ENCODE results near the gene SETD9. TPM values are rescaled to one million over a fixed set of nuclear protein-coding genes. Genes with fewer than 3 reads are reported as not detected.
A peak's percentile ranks its signal among the peaks of the same experiment; 100 is the strongest.

The SETD9 gene
- total and polyA plus RNA-seq, 8 donors: 5.0 to 20.5 (median 15.1) TPM

DNA sequence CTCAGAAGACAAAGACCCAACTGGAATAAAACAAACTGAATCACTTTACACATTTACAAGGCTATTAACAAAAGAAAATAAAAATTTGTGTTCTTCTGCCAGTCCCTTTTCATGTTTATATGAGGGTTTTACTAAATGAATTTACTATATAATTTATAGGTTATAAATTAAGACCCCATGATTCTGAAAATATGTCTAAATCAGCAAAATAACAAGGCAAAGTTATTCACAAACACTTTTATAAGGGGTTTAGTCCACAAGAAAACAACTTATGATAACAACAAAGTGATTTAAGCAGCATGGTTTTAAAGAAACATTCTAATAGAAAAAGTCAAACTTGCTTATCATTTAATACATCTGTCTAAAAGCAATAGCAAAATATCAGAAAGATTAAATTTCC lies 37.7 kb downstream of the SETD9 start:
- H3K27ac ChIP-seq: no peak overlapping the region
- H3K9me3 ChIP-seq: no peaks in the 10 kb centered on the region
- intact Hi-C loops (cut with DNase I): no loop called here
- H3K4me3 ChIP-seq: no peak overlapping the region
- peaks cover 0 to 51% of the 10 kb centered on the region in 2 donors for H3K36me3 ChIP-seq
- peaks cover 0 to 16% of the 10 kb centered on the region in 2 donors for H3K4me1 ChIP-seq
- ATAC-seq (no peak), DNase-seq (no peak)
- no peaks in the 10 kb centered on the region for H3K27me3 ChIP-seq
- TF ChIP-seq, protein P1, sequence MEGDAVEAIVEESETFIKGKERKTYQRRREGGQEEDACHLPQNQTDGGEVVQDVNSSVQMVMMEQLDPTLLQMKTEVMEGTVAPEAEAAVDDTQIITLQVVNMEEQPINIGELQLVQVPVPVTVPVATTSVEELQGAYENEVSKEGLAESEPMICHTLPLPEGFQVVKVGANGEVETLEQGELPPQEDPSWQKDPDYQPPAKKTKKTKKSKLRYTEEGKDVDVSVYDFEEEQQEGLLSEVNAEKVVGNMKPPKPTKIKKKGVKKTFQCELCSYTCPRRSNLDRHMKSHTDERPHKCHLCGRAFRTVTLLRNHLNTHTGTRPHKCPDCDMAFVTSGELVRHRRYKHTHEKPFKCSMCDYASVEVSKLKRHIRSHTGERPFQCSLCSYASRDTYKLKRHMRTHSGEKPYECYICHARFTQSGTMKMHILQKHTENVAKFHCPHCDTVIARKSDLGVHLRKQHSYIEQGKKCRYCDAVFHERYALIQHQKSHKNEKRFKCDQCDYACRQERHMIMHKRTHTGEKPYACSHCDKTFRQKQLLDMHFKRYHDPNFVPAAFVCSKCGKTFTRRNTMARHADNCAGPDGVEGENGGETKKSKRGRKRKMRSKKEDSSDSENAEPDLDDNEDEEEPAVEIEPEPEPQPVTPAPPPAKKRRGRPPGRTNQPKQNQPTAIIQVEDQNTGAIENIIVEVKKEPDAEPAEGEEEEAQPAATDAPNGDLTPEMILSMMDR (IDR thresholded peaks at IDR 0.05): no peak

DNA sequence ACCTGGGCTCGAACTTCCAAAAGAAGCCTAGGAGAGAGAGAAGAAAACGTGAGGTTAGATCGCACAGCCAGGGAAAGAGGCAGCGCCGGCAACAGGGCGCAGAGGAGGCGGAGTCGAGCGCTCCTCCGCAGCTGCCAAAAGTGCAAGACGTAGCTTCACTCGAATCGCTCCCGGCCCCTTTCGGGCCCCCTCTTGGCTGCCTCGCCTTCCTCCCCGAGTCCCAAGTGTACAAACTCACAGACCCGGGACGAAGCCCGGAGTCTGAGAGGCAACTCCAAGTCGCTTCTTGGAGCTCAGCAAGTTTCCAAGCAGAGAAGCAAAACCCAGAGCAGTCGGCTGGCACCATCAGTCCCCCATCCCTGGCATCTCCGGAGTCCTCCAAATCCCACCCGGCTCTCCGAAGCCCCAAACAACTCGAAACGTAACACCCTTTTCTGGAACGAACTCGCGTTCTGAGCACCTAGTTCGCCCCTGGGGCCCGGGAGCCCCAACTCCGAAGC lies 41.3 kb downstream of the SETD9 start:
- H3K27me3 ChIP-seq: peaks cover 11 to 13% of the 10 kb centered on the region in 2 donors
- no peaks in the 10 kb centered on the region for H3K9me3 ChIP-seq
- intact Hi-C loops (cut with DNase I): no loop called here
- TF ChIP-seq, protein P1 (IDR thresholded peaks at IDR 0.05): no peak
- H3K27ac ChIP-seq: peak overlapping the region; percentile 67 to 81
- H3K4me1 ChIP-seq: peaks cover 0 to 24% of the 10 kb centered on the region in 2 donors
- H3K36me3 ChIP-seq: peaks cover 0 to 19% of the 10 kb centered on the region in 2 donors
- DNase-seq (peak; percentile 68 to 92 (median 85)), ATAC-seq (peak; percentile 80)
- H3K4me3 ChIP-seq: peak overlapping the region; percentile 92 to 94

DNA sequence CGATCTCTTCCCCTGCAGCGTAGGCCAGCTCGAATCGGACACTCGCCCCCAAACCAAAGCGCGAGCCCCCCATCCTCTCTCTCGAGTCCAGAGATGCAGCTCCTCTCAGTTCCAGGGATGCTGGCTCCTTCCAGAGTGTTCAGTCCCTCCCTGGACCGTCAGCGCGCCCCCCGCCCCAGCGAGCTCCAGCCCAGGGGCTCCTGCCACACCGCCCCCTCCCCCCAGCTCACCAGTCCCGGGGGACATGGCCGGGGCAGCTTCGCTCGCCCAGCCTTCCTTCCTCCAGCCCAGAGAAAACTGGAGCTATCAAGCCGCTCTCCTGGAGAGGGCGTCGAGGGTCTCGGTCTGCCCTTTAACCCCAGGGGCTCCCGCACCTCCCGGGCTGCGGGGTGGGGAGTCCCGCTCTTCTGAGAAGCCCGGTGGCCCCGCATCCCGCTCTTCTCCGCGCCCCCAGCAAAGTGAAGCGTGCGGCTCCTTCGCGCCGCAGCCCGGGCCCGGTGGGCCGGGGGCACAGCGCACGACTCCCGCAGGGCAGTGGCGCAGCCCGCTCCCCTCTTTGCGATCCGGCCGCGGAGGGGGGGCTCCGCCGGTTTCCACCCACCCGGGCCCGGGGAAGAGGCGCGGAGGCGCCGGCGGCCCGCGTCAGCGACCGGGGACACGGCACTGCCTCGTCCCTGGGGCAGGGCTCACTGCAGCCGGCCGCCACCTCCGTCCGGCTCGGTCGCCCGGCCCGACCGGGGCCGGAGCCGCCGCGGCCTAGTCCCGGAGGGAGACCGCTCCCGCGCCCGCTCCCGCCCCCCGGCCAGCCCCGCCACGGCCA lies 41.9 kb downstream of the SETD9 start:
- DNase-seq (peak in 3 of 4 donors; percentile 23 to 85 (median 42)), ATAC-seq (peak; percentile 51)
- Histone ChIP-seq H3K9me3 (no peaks in the 10 kb centered on the region), H3K27me3 (peaks cover 12 to 13% of the 10 kb centered on the region in 2 donors), H3K27ac (peak overlapping the region; percentile 67 to 81), H3K36me3 (peaks cover 0 to 13% of the 10 kb centered on the region in 2 donors), H3K4me1 (peaks cover 0 to 24% of the 10 kb centered on the region in 2 donors), H3K4me3 (peak overlapping the region; percentile 92 to 94)
- TF ChIP-seq, protein P1 (IDR thresholded peaks at IDR 0.05): no peak
- intact Hi-C loops (cut with DNase I): no loop called here

DNA sequence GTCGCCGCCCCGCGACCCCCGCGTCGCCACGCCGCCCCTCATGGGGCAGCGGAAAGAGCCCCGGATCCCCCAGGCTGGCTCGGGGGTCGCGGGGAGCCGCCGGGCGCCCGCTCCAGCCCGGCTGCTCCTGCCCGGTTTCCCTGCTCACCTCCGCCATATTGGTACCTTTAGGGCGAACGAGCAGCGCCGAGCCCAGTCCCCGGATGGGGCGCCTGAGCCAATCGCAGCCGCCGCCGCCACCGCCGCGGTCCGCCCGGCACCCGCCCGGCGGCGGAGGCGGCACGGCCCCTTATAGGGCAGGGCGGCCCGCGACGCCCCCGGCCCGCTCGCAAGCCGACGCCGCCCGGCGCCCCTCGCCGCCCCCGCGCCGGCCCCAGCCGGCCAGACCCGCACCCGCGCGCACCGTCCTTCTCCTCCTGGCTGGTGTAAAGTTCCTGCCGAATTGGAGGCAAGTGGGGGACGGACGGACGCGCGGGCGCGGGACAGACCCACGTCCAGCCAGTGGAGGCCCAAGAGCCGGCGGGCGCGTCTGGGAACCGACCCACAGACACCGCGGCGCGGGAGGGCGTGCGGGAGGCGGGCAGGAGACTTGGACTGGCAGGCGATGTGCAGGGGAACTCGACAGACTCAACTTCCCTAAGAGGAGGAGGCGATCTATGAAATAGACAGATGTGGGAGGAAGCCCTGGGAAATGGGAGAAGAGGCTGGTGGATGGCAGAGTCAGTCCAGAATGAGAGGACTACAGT lies 42.7 kb downstream of the SETD9 start, which contains the start of gene MIER3:
Gene MIER3 (minus strand): TSS at position 178 of the 746 bp plus-strand sequence. CDS start 21 bp downstream, at position 157.
- H3K36me3 ChIP-seq: peaks cover 0 to 8% of the 10 kb centered on the region in 2 donors
- intact Hi-C loops (cut with DNase I): no loop called here
- H3K4me1 ChIP-seq: peaks cover 0 to 24% of the 10 kb centered on the region in 2 donors
- no peaks in the 10 kb centered on the region for H3K9me3 ChIP-seq
- peak within 1 kb of the TSS; percentile 67 to 81 for H3K27ac ChIP-seq
- H3K27me3 ChIP-seq: peaks cover 13 to 19% of the 10 kb centered on the region in 2 donors
- H3K4me3 ChIP-seq: peak within 1 kb of the TSS; percentile 92 to 94
- peak; percentile 76 to 95 (median 82) for DNase-seq
- peak; percentile 95 for ATAC-seq
- TF ChIP-seq, protein P1 (IDR thresholded peaks at IDR 0.05): no peak

Data from left lung (tissue), 10 donors.